ENCODE data around the gene PRELID1.
"Not testable (repeated sequence)": the region's sequence is repeated elsewhere in the genome, so short reads cannot be mapped to it uniquely, and the experiment has no call there.

Gene PRELID1

GRCh38 chr5:177336603-177337494 lies 33.2 kb downstream of the PRELID1 start:
- no peak for DNase-seq

- no peak for DNase-seq
Observed at GRCh38 chr5:177338251-177339106, 34.9 kb downstream of the PRELID1 start.

GRCh38 chr5:177339107-177339638 lies 35.6 kb downstream of the PRELID1 start:
- no peak for DNase-seq

- DNase-seq = not testable (repeated sequence)
Observed at GRCh38 chr5:177343000-177343399, 39.4 kb downstream of the PRELID1 start.

GRCh38 chr5:177343777-177344176 lies 40.2 kb downstream of the PRELID1 start:
- DNase-seq = no peak

- DNase-seq = no peak
Observed at GRCh38 chr5:177344891-177345290, 41.3 kb downstream of the PRELID1 start.

- DNase-seq = no peak
Observed at GRCh38 chr5:177346820-177347219, 43.2 kb downstream of the PRELID1 start.

GRCh38 chr5:177347699-177348098 lies 44.1 kb downstream of the PRELID1 start:
- DNase-seq = no peak

- DNase-seq = no peak
Observed at GRCh38 chr5:177349362-177349647, 45.7 kb downstream of the PRELID1 start.

GRCh38 chr5:177349762-177350161 lies 46.2 kb downstream of the PRELID1 start:
- no peak for DNase-seq

- no peak for DNase-seq
Observed at GRCh38 chr5:177350776-177351391, 47.3 kb downstream of the PRELID1 start.

GRCh38 chr5:177351392-177352329 lies 48.1 kb downstream of the PRELID1 start, which contains the start of gene LMAN2:
Gene LMAN2, minus strand, starts transcription at chr5:177351668. Its CDS starts 21 bp downstream, at chr5:177351647.
- peak; percentile 72 to 88 for DNase-seq

GRCh38 chr5:177353093-177353492 lies 49.5 kb downstream of the PRELID1 start:
- DNase-seq = no peak

- DNase-seq = no peak
Observed at GRCh38 chr5:177354256-177354655, 50.7 kb downstream of the PRELID1 start.

- no peak for DNase-seq
Observed at GRCh38 chr5:177354711-177355110, 51.1 kb downstream of the PRELID1 start.

GRCh38 chr5:177355162-177355867 lies 51.7 kb downstream of the PRELID1 start:
- no peak for DNase-seq

GRCh38 chr5:177355868-177356168 lies 52.2 kb downstream of the PRELID1 start:
- no peak for DNase-seq

Measured in NCI-H187 (cell line).